ENCODE measurements around the gene TRIP4. TPM values are rescaled to one million over a fixed set of nuclear protein-coding genes. Genes with fewer than 3 reads are reported as not detected.

The TRIP4 gene
- polyA plus RNA-seq, 5 donors: 36.1 to 44.2 (median 41.6) TPM

GRCh38 chr15:64443747-64444621, 56.3 kb downstream of the TRIP4 start:
- no peak for DNase-seq

GRCh38 chr15:64444836-64445235, 57.2 kb downstream of the TRIP4 start:
- DNase-seq: no peak

GRCh38 chr15:64447536-64448315, 60.1 kb downstream of the TRIP4 start:
- DNase-seq: no peak

GRCh38 chr15:64452988-64453688, 65.5 kb downstream of the TRIP4 start:
- DNase-seq: no peak

GRCh38 chr15:64453689-64454037, 66.0 kb downstream of the TRIP4 start:
- DNase-seq: no peak

GRCh38 chr15:64454282-64454681, 66.6 kb downstream of the TRIP4 start:
- DNase-seq: no peak

- peak in 1 of 2 donors; percentile 20 for DNase-seq
These were observed 68.3 kb downstream of the TRIP4 start for GRCh38 chr15:64455961-64456371.

- no peak for DNase-seq
These were observed 69.0 kb downstream of the TRIP4 start for GRCh38 chr15:64456634-64457108.

- DNase-seq: no peak
These were observed 71.6 kb downstream of the TRIP4 start for GRCh38 chr15:64459066-64459781.

- peak; percentile 90 to 91 for DNase-seq
These were observed 72.6 kb downstream of the TRIP4 start, which contains the start of gene ZNF609 for GRCh38 chr15:64460206-64460723. ZNF609 (plus strand) TSS chr15:64460578; CDS start chr15:64499420, 38,842 bp downstream.

GRCh38 chr15:64460724-64461720, 73.4 kb downstream of the TRIP4 start:
- peak; percentile 52 to 67 for DNase-seq

- peak; percentile 23 to 25 for DNase-seq
These were observed 74.1 kb downstream of the TRIP4 start for GRCh38 chr15:64461721-64462162.

GRCh38 chr15:64462492-64462891, 74.9 kb downstream of the TRIP4 start:
- DNase-seq: no peak

- no peak for DNase-seq
These were observed 76.8 kb downstream of the TRIP4 start for GRCh38 chr15:64464276-64465005.

GRCh38 chr15:64466408-64467141, 78.9 kb downstream of the TRIP4 start:
- DNase-seq: peak in 1 of 2 donors; percentile 31

GRCh38 chr15:64472161-64472560, 84.5 kb downstream of the TRIP4 start:
- DNase-seq: no peak

- no peak for DNase-seq
These were observed 87.2 kb downstream of the TRIP4 start for GRCh38 chr15:64474846-64475245.

- DNase-seq: no peak
These were observed 88.9 kb downstream of the TRIP4 start for GRCh38 chr15:64476550-64476949.
